CD4-positive, CD25-positive, alpha-beta regulatory T cell (primary cell): ENCODE data around the gene LDAH. TPM values are rescaled to one million over a fixed set of nuclear protein-coding genes. Genes with fewer than 3 reads are reported as not detected.

Experiments
- ATAC-seq, 2 donors: fragments of 150-1000 bp; cut with Tn5 transposase; one replicate each; pipeline ENCODE4 v1.10.0; 2021; ENCODE audit warnings: low read depth in 2 of 2, moderate number of reproducible peaks in 2 of 2, moderate library complexity in 1 of 2
- DNase-seq, 3 donors: peaks; one replicate each; pipeline versions ENCODE4 v3.0.0 to v3.0.0-alpha.2; 2012 to 2022; ENCODE audit warnings: mixed read lengths in 1 of 3
- H3K27ac ChIP-seq: one replicate; pipeline ENCODE4 v1.7.0; 2013; ENCODE audit warnings: mild to moderate bottlenecking, low read length; ENCODE audit not compliant: insufficient read depth, poor library complexity, severe bottlenecking
- H3K27me3 ChIP-seq: one replicate; pipeline ENCODE4 v1.7.0; 2013; ENCODE audit warnings: low read length; ENCODE audit not compliant: control insufficient read depth, insufficient read depth
- H3K36me3 ChIP-seq: one replicate; pipeline ENCODE4 v1.7.0; 2013; ENCODE audit warnings: mild to moderate bottlenecking, low read length, moderate library complexity; ENCODE audit not compliant: control insufficient read depth, insufficient read depth
- H3K4me1 ChIP-seq: 2 replicates; pipeline ENCODE4 v1.7.0; 2013; ENCODE audit warnings: mild to moderate bottlenecking, low read length; ENCODE audit not compliant: insufficient read depth, control insufficient read depth, poor library complexity, severe bottlenecking
- H3K4me3 ChIP-seq: one replicate; pipeline ENCODE4 v1.7.0; 2013; ENCODE audit warnings: low read depth, mild to moderate bottlenecking, low read length, moderate library complexity
- H3K9me3 ChIP-seq, 2 experiments: 1 replicate in 1 of 2; 2 replicates in 1 of 2; pipeline ENCODE4 v1.7.0; 2013; ENCODE audit warnings: low read length in 2 of 2, mild to moderate bottlenecking in 1 of 2, moderate library complexity in 1 of 2; ENCODE audit not compliant: control insufficient read depth in 2 of 2
- H3K27ac Mint-ChIP-seq, 3 donors: one replicate each; pipeline ENCODE4 v1.8.0; 2020 to 2022; ENCODE audit warnings: mild to moderate bottlenecking in 3 of 3, mixed read lengths in 3 of 3, moderate library complexity in 2 of 3
- H3K27me3 Mint-ChIP-seq: one replicate; pipeline ENCODE4 v1.8.0; 2022; ENCODE audit warnings: mild to moderate bottlenecking, mixed read lengths
- H3K36me3 Mint-ChIP-seq: one replicate; pipeline ENCODE4 v1.8.0; 2020; ENCODE audit warnings: mixed read lengths
- H3K4me1 Mint-ChIP-seq, 4 donors: one replicate each; pipeline ENCODE4 v1.8.0; 2020 to 2022; ENCODE audit warnings: mixed read lengths in 4 of 4, mild to moderate bottlenecking in 1 of 4
- H3K4me3 Mint-ChIP-seq, 4 donors: one replicate each; pipeline ENCODE4 v1.8.0; 2020 to 2022; ENCODE audit warnings: mild to moderate bottlenecking in 4 of 4, mixed read lengths in 4 of 4, moderate library complexity in 3 of 4
- H3K9me3 Mint-ChIP-seq, 7 donors: one replicate each; pipeline ENCODE4 v1.8.0; 2020 to 2022; ENCODE audit warnings: mixed read lengths in 7 of 7, mild to moderate bottlenecking in 3 of 7, moderate library complexity in 2 of 7
- polyA plus RNA-seq, 4 donors: library from polyadenylated mRNA; unstranded; fragments of 300-500 nt; fragmentation: Illumina TruSeq; gene quantifications; one replicate each; pipeline ENCODE4 v1.2.3, GENCODE V29; 2021
- total RNA-seq: library from RNA; stranded (reverse); gene quantifications from one replicate; pipeline ENCODE4 v1.2.3, GENCODE V29; 2022

The LDAH gene
- total RNA-seq (16.8 TPM), polyA plus RNA-seq (10 to 100 TPM; 13.8 to 15.6 (median 14.5) TPM)

GRCh38 chr2:20822535-20823490 lies at the start of gene LDAH:
TSS of gene LDAH (minus strand) at chr2:20823101. CDS start at chr2:20801463, 21,638 bp downstream.
- Histone ChIP-seq H3K36me3 (no peaks in the 10 kb centered on the region), H3K9me3 (no peaks in the 10 kb centered on the region), H3K27ac (peak within 1 kb of the TSS; percentile 92), H3K27me3 (no peaks in the 10 kb centered on the region), H3K4me1 (peaks cover 9% of the 10 kb centered on the region), H3K4me3 (peak within 1 kb of the TSS; percentile 97)
- H3K4me1 Mint-ChIP-seq, result peaks cover 19 to 38% (median 30%) of the 10 kb centered on the region in 4 donors
- peaks cover 18% of the 10 kb centered on the region for H3K27me3 Mint-ChIP-seq
- H3K9me3 Mint-ChIP-seq, result peaks cover 0 to 2% (median 0%) of the 10 kb centered on the region in 7 donors
- peaks cover 2% of the 10 kb centered on the region for H3K36me3 Mint-ChIP-seq
- H3K27ac Mint-ChIP-seq, result peak within 1 kb of the TSS; percentile 95 to 99 (median 97)
- ATAC-seq, result peak; percentile 77 to 80
- H3K4me3 Mint-ChIP-seq, result peak within 1 kb of the TSS; percentile 98 to 99 (median 98)
- DNase-seq, result peak; percentile 73 to 87 (median 81)

DNA sequence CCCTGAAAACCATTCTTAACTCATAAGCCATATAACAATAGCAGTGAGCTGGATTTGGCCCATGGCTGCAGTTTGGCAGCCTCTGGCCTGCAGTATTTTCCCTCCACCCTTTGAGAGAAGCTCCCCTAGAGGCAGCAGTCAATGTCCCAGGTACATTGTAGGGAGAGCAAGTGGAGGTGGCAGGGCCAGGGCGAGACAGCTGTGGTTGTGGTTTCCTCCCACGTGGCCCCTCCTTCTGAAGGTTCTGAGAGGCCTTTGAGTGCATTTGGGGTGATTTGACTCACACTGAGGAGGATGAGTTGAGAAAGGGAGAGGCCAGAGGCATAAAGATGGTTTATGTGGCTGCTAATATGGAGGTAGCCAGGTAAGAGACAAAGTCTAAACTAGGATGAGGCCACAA lies 45.5 kb upstream of the LDAH start:
- ATAC-seq (peak; percentile 81 to 86), DNase-seq (peak in 2 of 3 donors; percentile 33 to 86)
- peaks cover 26% of the 10 kb centered on the region for H3K27me3 Mint-ChIP-seq
- H3K36me3 Mint-ChIP-seq, result no peaks in the 10 kb centered on the region
- Histone ChIP-seq H3K9me3 (no peaks in the 10 kb centered on the region), H3K27ac (no peak overlapping the region), H3K36me3 (no peaks in the 10 kb centered on the region), H3K27me3 (peaks cover under 1% of the 10 kb centered on the region), H3K4me3 (no peak overlapping the region), H3K4me1 (peaks cover 6% of the 10 kb centered on the region)
- peaks cover 6 to 8% (median 7%) of the 10 kb centered on the region in 4 donors for H3K4me1 Mint-ChIP-seq
- H3K4me3 Mint-ChIP-seq, result peak overlapping the region in 1 of 4 donors; percentile 47
- H3K27ac Mint-ChIP-seq, result peak overlapping the region in 1 of 3 donors; percentile 72
- peaks cover 0 to 6% (median 0%) of the 10 kb centered on the region in 7 donors for H3K9me3 Mint-ChIP-seq

DNA sequence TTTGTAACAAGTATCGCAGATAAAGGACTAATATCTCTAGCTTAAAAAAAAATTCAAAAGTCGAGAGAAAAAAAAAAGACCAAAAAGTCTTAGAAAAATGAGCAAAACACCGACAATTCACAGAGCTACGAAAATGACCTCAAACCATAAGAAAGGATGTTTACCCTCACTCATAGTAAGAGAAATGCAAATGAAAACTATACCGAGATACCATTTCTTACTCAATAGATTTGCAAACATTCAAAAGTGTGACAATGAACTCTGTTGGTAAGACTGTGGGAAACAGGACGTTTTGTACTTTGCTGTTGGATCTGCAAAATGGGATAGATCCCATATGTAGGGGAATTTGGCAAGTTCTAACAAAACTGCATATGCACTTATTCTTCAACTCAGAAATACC lies 39.9 kb upstream of the LDAH start:
- H3K27ac ChIP-seq, result no peak overlapping the region
- Mint-ChIP-seq H3K4me3 (no peak overlapping the region), H3K4me1 (no peaks in the 10 kb centered on the region), H3K27ac (no peak overlapping the region), H3K9me3 (peaks cover 0 to 6% (median 0%) of the 10 kb centered on the region in 7 donors), H3K36me3 (no peaks in the 10 kb centered on the region), H3K27me3 (peaks cover 20% of the 10 kb centered on the region)
- peak in 1 of 3 donors; percentile 6 for DNase-seq
- H3K27me3 ChIP-seq, result peaks cover 21% of the 10 kb centered on the region
- no peaks in the 10 kb centered on the region for H3K36me3 ChIP-seq
- no peaks in the 10 kb centered on the region for H3K4me1 ChIP-seq
- H3K4me3 ChIP-seq, result no peak overlapping the region
- ATAC-seq, result no peak
- no peaks in the 10 kb centered on the region for H3K9me3 ChIP-seq

- ATAC-seq (no peak), DNase-seq (no peak)
- Histone ChIP-seq H3K4me1 (no peaks in the 10 kb centered on the region), H3K9me3 (no peaks in the 10 kb centered on the region), H3K27ac (no peak overlapping the region), H3K36me3 (no peaks in the 10 kb centered on the region), H3K27me3 (peaks cover 13% of the 10 kb centered on the region), H3K4me3 (no peak overlapping the region)
- Mint-ChIP-seq H3K36me3 (no peaks in the 10 kb centered on the region), H3K27me3 (peaks cover 5% of the 10 kb centered on the region), H3K4me3 (no peak overlapping the region), H3K4me1 (no peaks in the 10 kb centered on the region), H3K9me3 (peaks cover 0 to 4% (median 0%) of the 10 kb centered on the region in 7 donors), H3K27ac (no peak overlapping the region)
Measured at GRCh38 chr2:20855456-20855855, 32.6 kb upstream of the LDAH start.

- no peak overlapping the region for H3K4me3 ChIP-seq
- no peak for DNase-seq
- ATAC-seq, result no peak
- no peak overlapping the region for H3K4me3 Mint-ChIP-seq
- H3K36me3 ChIP-seq, result no peaks in the 10 kb centered on the region
- no peaks in the 10 kb centered on the region for H3K9me3 ChIP-seq
- H3K27ac Mint-ChIP-seq, result no peak overlapping the region
- no peaks in the 10 kb centered on the region for H3K4me1 Mint-ChIP-seq
- peaks cover 4% of the 10 kb centered on the region for H3K27me3 ChIP-seq
- no peaks in the 10 kb centered on the region for H3K36me3 Mint-ChIP-seq
- H3K9me3 Mint-ChIP-seq, result peaks cover 0 to 4% (median 0%) of the 10 kb centered on the region in 7 donors
- peaks cover 5% of the 10 kb centered on the region for H3K27me3 Mint-ChIP-seq
- no peak overlapping the region for H3K27ac ChIP-seq
- H3K4me1 ChIP-seq, result no peaks in the 10 kb centered on the region
Measured at GRCh38 chr2:20852670-20853069, 29.8 kb upstream of the LDAH start.

GRCh38 chr2:20852139-20852538 lies 29.2 kb upstream of the LDAH start:
- H3K36me3 ChIP-seq, result no peaks in the 10 kb centered on the region
- H3K27me3 ChIP-seq, result peaks cover 4% of the 10 kb centered on the region
- no peak overlapping the region for H3K27ac ChIP-seq
- H3K4me1 Mint-ChIP-seq, result no peaks in the 10 kb centered on the region
- no peak overlapping the region for H3K4me3 ChIP-seq
- no peaks in the 10 kb centered on the region for H3K4me1 ChIP-seq
- H3K27ac Mint-ChIP-seq, result no peak overlapping the region
- ATAC-seq, result no peak
- H3K36me3 Mint-ChIP-seq, result no peaks in the 10 kb centered on the region
- H3K27me3 Mint-ChIP-seq, result peaks cover 6% of the 10 kb centered on the region
- peaks cover 0 to 4% (median 0%) of the 10 kb centered on the region in 7 donors for H3K9me3 Mint-ChIP-seq
- no peak overlapping the region for H3K4me3 Mint-ChIP-seq
- H3K9me3 ChIP-seq, result no peaks in the 10 kb centered on the region
- DNase-seq, result no peak

DNA sequence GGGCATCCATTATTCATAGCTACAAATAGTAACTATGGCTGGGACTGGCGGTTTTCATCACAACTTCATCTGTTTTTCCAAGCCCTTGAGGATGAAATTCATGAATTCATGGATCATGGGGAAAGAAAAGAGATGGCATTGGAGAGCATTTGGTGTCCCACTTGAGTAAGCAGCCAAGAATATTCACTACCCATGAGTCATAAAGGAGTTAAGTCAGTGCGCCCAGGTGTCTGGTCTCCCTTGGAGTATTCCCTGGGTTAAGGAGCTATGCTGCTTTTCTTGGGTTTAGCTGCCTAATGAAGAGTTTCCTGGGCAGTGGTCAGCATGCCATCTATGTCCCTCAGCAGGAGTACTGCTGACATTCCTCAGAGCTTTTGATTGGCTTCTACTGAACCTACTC lies 21.3 kb upstream of the LDAH start:
- DNase-seq (no peak), ATAC-seq (no peak)
- H3K4me1 ChIP-seq, result no peaks in the 10 kb centered on the region
- H3K27ac Mint-ChIP-seq, result no peak overlapping the region
- H3K27me3 Mint-ChIP-seq, result peaks cover 17% of the 10 kb centered on the region
- H3K27ac ChIP-seq, result no peak overlapping the region
- no peak overlapping the region for H3K4me3 Mint-ChIP-seq
- no peak overlapping the region for H3K4me3 ChIP-seq
- peaks cover 18% of the 10 kb centered on the region for H3K27me3 ChIP-seq
- no peaks in the 10 kb centered on the region for H3K36me3 ChIP-seq
- no peaks in the 10 kb centered on the region for H3K36me3 Mint-ChIP-seq
- H3K4me1 Mint-ChIP-seq, result no peaks in the 10 kb centered on the region
- H3K9me3 ChIP-seq, result no peaks in the 10 kb centered on the region
- peaks cover 0 to 8% (median under 1%) of the 10 kb centered on the region in 7 donors for H3K9me3 Mint-ChIP-seq
